WI38 (cell line): Measurements from ENCODE around the gene EPB41L2.

Experiments used
- H3K4me3 ChIP-seq: 2 replicates; pipeline ENCODE4 v1.5.1; 2011; ENCODE audit warnings: low read depth, mild to moderate bottlenecking, control low read depth, low read length
- TF ChIP-seq, protein P1 (sequence below): IDR thresholded peaks from 2 replicates; pipeline ENCODE4 v1.5.1; 2012; ENCODE audit warnings: low read depth, mild to moderate bottlenecking, control low read depth, low read length

Gene EPB41L2

DNA sequence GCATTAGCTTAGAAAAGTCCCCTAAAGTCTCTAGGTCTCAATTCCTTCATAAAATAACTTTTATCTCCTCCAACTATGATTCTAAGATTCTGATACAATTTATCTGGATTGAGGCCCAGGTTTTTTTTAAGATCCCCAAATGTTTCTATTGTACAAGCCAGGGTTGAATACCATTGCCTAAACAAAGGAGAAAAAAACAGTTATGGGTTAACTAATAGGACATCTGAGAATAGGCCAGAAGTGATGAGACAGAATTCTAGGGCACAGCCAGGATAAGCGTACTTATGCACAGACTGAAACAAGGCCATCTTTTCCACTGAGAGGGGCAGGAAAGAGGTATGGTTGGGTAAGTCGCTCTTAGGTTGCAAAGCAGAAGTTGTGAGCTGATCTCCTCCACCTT lies 26.4 kb downstream of the EPB41L2 start:
- no peak overlapping the region for H3K4me3 ChIP-seq
- TF ChIP-seq, protein P1, sequence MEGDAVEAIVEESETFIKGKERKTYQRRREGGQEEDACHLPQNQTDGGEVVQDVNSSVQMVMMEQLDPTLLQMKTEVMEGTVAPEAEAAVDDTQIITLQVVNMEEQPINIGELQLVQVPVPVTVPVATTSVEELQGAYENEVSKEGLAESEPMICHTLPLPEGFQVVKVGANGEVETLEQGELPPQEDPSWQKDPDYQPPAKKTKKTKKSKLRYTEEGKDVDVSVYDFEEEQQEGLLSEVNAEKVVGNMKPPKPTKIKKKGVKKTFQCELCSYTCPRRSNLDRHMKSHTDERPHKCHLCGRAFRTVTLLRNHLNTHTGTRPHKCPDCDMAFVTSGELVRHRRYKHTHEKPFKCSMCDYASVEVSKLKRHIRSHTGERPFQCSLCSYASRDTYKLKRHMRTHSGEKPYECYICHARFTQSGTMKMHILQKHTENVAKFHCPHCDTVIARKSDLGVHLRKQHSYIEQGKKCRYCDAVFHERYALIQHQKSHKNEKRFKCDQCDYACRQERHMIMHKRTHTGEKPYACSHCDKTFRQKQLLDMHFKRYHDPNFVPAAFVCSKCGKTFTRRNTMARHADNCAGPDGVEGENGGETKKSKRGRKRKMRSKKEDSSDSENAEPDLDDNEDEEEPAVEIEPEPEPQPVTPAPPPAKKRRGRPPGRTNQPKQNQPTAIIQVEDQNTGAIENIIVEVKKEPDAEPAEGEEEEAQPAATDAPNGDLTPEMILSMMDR: no peak

DNA sequence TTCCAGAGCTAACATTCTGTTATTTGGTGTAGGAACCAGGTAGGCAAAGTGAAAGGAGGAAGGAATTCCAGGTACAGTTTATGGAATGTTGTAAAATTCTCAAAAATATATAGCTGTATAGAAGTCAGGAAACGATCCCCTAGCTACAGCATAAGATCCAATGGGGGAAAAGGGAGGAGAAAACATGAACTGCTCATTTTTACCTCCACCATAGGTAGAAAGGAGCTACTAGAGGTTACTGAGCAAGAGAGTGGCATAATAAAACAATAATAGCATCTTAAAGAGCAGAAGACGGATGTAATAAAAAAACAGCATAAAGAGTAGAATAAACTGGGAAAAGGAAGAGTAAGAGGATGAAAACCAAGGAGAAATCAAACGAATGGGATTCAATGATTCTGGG lies 26.9 kb downstream of the EPB41L2 start:
- TF ChIP-seq, protein P1: no peak

GRCh38 chr6:131035582-131035981 lies 27.5 kb downstream of the EPB41L2 start:
- H3K4me3 ChIP-seq: no peak overlapping the region
- TF ChIP-seq, protein P1: no peak

More for the DNA sequence above, 26.9 kb downstream of the EPB41L2 start:
- no peak overlapping the region for H3K4me3 ChIP-seq

GRCh38 chr6:131033631-131034030 lies 29.4 kb downstream of the EPB41L2 start:
- TF ChIP-seq, protein P1: no peak
- H3K4me3 ChIP-seq: no peak overlapping the region

DNA sequence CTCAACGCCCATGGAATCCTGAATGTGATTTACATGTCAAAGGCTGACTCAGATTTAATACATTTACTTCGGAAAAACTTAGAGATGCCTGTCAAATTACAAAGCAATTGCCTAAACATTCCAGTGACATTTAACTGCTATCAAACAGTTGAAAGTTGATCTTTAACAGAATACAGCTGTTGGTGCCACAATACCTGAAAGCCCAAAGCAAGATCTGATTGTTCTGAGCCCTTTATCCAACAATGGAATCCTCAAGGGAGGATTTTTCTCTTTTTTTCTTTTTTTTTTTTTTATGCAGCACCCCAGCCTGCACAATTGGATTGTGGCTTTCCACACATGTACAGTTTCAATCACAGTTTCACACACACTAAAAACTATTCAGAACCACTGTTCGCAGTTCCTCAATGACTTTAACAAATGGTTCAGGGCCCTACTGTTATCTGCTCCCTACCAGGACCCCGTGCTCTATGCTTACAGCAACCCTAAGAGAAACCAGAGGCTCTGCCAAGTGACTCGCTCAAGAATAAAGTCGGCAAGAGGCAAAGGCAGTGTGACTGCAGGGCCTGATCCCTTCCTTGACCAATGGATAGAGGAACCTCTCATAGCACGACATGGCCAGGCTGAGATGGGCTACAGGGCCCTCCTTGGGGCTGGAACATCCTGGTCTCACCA lies 33.3 kb downstream of the EPB41L2 start:
- TF ChIP-seq, protein P1: no peak
- peak overlapping the region; percentile 18 for H3K4me3 ChIP-seq

DNA sequence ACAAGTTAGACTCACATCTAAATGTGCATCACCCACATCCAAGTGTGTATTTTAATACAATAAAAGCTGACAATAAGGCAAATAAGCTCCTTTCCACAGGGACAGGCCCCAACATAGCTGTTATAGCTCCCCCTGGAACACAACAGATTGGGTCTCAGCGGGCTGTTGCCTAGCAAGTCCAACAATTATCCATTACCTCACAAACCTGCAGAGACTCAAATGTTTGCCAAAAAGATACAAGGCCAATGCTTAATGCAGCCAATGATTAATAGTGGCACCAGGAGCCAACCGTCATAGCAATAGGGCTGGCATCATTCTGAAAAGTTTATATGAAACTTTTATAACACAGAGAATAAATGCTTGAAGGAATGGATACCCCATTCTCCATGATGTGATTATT lies 35.7 kb downstream of the EPB41L2 start:
- no peak overlapping the region for H3K4me3 ChIP-seq
- TF ChIP-seq, protein P1: no peak

DNA sequence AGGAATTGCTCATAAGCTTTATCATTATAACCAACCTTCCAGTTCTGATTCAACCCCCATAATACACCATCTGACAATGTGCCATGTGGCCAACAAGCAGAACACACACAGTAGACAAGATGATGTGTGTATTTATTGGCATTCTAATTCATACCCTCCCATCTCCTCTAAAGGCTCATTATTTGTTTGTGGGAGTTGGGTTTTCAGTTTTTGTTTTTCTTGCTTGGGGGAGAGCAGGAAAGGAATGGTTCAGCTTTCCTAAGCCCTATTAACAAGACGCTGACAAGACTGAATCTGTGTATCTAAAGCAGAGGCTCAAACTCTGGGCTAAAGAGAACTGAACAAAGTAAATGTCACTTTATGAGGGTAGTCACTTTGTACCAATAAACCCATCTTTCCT lies 36.8 kb downstream of the EPB41L2 start:
- no peak overlapping the region for H3K4me3 ChIP-seq
- TF ChIP-seq, protein P1: no peak
